ENCODE measurements around the gene ITGB5. TPM values are rescaled to one million over a fixed set of nuclear protein-coding genes. Genes with fewer than 3 reads are reported as not detected.
A peak's percentile ranks its signal among the peaks of the same experiment; 100 is the strongest.

The ITGB5 gene
- total RNA-seq, 1 donor from 2014 or later, result 46.0 TPM

- no peak for DNase-seq (ENCODE audit: extremely low spot score, unreplicated experiment)
- Mint-ChIP-seq H3K27ac (peak overlapping the region; percentile 43), H3K4me1 (ENCODE audit: unreplicated experiment) (peaks cover 56% of the 10 kb centered on the region), H3K9me3 (no peaks in the 10 kb centered on the region), H3K36me3 (peaks cover 24% of the 10 kb centered on the region), H3K4me3 (no peak overlapping the region), H3K27me3 (no peaks in the 10 kb centered on the region)
- TF ChIP-seq, protein P1, sequence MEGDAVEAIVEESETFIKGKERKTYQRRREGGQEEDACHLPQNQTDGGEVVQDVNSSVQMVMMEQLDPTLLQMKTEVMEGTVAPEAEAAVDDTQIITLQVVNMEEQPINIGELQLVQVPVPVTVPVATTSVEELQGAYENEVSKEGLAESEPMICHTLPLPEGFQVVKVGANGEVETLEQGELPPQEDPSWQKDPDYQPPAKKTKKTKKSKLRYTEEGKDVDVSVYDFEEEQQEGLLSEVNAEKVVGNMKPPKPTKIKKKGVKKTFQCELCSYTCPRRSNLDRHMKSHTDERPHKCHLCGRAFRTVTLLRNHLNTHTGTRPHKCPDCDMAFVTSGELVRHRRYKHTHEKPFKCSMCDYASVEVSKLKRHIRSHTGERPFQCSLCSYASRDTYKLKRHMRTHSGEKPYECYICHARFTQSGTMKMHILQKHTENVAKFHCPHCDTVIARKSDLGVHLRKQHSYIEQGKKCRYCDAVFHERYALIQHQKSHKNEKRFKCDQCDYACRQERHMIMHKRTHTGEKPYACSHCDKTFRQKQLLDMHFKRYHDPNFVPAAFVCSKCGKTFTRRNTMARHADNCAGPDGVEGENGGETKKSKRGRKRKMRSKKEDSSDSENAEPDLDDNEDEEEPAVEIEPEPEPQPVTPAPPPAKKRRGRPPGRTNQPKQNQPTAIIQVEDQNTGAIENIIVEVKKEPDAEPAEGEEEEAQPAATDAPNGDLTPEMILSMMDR (conservative IDR thresholded peaks at IDR 0.05), result no peak
These were observed 113.5 kb downstream of the ITGB5 start for GRCh38 chr3:124773351-124774326.

DNA sequence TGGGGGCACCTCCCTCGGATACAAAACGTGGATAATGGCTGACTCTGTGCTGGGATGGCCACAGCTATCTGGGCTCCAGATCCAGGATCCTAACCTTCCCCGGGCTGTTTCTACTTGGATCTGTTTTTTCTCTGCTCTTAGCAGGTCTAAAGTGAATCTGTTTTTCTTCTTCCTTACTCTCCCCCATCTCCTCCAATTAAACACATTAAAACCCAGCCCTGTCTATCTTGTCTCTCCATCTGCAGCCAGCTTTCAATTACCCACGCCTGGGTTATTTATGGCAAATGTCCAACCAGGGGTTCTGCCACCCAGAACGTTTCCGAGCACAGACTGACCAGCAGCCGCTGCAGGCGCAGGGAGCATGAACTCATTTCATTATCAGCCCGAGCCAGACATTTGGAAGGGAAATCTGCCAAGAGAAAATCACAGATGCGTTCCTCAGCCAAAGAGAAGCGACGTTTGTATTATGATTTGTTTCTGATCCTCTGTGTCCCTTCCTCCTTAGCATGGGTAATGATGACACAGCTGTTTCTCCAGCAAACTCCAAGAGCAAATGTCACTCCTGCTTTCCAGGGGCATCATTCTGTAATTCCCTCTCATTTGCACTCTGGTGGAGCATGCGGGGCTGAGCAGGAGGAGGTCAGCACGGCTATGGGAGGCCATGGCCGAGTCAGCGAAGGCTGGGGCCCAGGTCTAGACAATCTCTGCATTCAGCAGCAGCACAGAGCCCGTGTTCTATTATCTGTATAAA is 114.9 kb downstream of the ITGB5 start:
- Mint-ChIP-seq H3K27ac (peak overlapping the region; percentile 71), H3K27me3 (no peaks in the 10 kb centered on the region), H3K4me1 (ENCODE audit: unreplicated experiment) (peaks cover 48% of the 10 kb centered on the region), H3K9me3 (no peaks in the 10 kb centered on the region), H3K36me3 (peaks cover 27% of the 10 kb centered on the region), H3K4me3 (peak overlapping the region; percentile 72)
- DNase-seq (ENCODE audit: extremely low spot score, unreplicated experiment), result no peak
- TF ChIP-seq, protein P1 (conservative IDR thresholded peaks at IDR 0.05), result no peak

- TF ChIP-seq, protein P1 (conservative IDR thresholded peaks at IDR 0.05), result no peak
- Mint-ChIP-seq H3K4me3 (no peak overlapping the region), H3K27me3 (no peaks in the 10 kb centered on the region), H3K36me3 (peaks cover 36% of the 10 kb centered on the region), H3K4me1 (ENCODE audit: unreplicated experiment) (peaks cover 51% of the 10 kb centered on the region), H3K27ac (no peak overlapping the region), H3K9me3 (no peaks in the 10 kb centered on the region)
- DNase-seq (ENCODE audit: extremely low spot score, unreplicated experiment), result no peak
These were observed 116.1 kb downstream of the ITGB5 start for GRCh38 chr3:124771083-124771445.

DNA sequence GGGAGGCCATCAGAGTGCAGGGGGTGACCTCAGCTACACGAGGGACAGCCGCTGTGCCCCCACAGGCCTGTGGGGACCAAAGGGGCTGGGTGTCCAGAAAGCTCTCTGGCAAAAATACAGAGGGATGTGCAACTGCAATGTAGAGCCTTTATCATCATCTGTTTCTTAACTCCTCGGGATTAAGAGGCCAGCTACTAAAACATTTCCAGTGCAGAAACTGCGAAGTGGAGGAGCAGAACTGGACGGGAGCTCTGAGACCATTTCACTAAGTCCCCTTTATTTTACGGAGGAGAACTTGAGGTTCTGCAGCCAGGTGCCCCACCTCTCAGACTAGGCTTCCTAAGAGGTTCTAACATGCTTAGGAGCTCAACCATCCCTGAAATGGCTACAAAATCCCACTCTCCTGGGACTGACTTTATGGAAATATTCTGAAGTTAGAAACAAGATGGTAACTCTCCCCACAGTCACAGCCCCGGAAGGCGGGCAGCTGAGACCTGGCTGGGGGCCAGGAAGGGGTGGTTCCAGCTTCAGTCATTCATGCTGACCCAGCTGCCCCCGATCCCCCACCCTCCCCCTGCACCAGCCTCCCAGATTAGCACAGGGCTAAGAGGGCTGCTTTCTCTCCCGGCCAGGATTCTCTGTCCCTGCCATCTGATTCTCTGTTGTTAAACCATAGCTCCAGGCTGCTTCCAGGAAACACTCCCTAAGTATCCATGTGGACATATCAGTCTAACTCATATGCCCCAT is 116.7 kb downstream of the ITGB5 start:
- no peaks in the 10 kb centered on the region for H3K9me3 Mint-ChIP-seq
- no peak overlapping the region for H3K4me3 Mint-ChIP-seq
- no peaks in the 10 kb centered on the region for H3K27me3 Mint-ChIP-seq
- H3K36me3 Mint-ChIP-seq, result peaks cover 39% of the 10 kb centered on the region
- TF ChIP-seq, protein P1 (conservative IDR thresholded peaks at IDR 0.05), result no peak
- DNase-seq (ENCODE audit: extremely low spot score, unreplicated experiment), result no peak
- H3K27ac Mint-ChIP-seq, result no peak overlapping the region
- peaks cover 55% of the 10 kb centered on the region for H3K4me1 Mint-ChIP-seq (ENCODE audit: unreplicated experiment)

DNA sequence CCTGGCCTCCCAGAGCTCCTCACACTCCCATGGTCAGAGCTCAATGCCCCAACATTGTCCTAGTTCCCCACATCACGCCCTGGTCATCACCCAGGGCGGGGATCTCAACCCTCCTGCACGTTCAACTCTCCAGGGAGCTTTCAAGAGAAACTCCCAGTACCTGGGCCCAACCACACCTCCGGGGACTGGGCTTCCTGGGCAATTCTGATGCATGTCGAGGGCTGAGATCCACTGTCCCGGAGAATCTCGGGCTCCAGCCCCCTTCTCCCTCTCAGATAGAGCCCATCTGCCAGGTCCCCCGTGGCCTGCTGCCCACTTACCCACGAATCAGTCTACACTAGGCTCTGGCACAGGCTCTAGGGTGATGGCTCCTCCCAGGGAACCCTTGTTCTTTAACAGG is 117.7 kb downstream of the ITGB5 start:
- Mint-ChIP-seq H3K4me3 (no peak overlapping the region), H3K36me3 (peaks cover 31% of the 10 kb centered on the region), H3K27ac (no peak overlapping the region), H3K9me3 (no peaks in the 10 kb centered on the region), H3K27me3 (no peaks in the 10 kb centered on the region), H3K4me1 (ENCODE audit: unreplicated experiment) (peaks cover 48% of the 10 kb centered on the region)
- TF ChIP-seq, protein P1 (conservative IDR thresholded peaks at IDR 0.05), result no peak
- no peak for DNase-seq (ENCODE audit: extremely low spot score, unreplicated experiment)
